Heart left ventricle (tissue), 16 donors: ENCODE measurements around the gene MVD. TPM values are rescaled to one million over a fixed set of nuclear protein-coding genes. Genes with fewer than 3 reads are reported as not detected.

Source experiments
- ATAC-seq, 4 donors: fragments of 200-7000 bp; cut with Tn5 transposase; one replicate each; pipeline ENCODE4 v1.9.1; 2020 to 2022; ENCODE audit warnings: moderate library complexity in 4 of 4, mild to moderate bottlenecking in 3 of 4, moderate number of reproducible peaks in 1 of 4
- DNase-seq, 5 donors: peaks; one replicate each; pipeline ENCODE4 v3.0.0-alpha.2; 2020
- H3K27ac ChIP-seq, 12 donors: fragments of 200-600 bp; sonication (generic) in 4 of 12; one replicate each; pipeline versions ENCODE4 v1.5.0 to v1.8.0; 2016 to 2022; ENCODE audit warnings: mild to moderate bottlenecking in 2 of 12
- H3K27me3 ChIP-seq, 9 donors: fragments of 200-600 bp; sonication (generic) in 2 of 9; one replicate each; pipeline versions ENCODE4 v1.5.1 to v1.8.0; 2016 to 2022; ENCODE audit warnings: mild to moderate bottlenecking in 3 of 9
- H3K36me3 ChIP-seq, 9 donors: fragments of 200-600 bp; sonication (generic) in 2 of 9; one replicate each; pipeline versions ENCODE4 v1.5.0 to v1.8.0; 2018 to 2022; ENCODE audit warnings: mild to moderate bottlenecking in 2 of 9
- H3K4me1 ChIP-seq, 12 donors: fragments of 200-600 bp; sonication (generic) in 4 of 12; one replicate each; pipeline versions ENCODE4 v1.5.0 to v1.8.0; 2016 to 2022; ENCODE audit warnings: mild to moderate bottlenecking in 3 of 12
- H3K4me3 ChIP-seq, 12 donors: fragments of 200-600 bp; sonication (generic) in 4 of 12; one replicate each; pipeline versions ENCODE4 v1.5.0 to v1.8.0; 2017 to 2022; ENCODE audit warnings: mild to moderate bottlenecking in 9 of 12, moderate library complexity in 4 of 12
- H3K9me3 ChIP-seq, 12 donors: fragments of 200-600 bp; sonication (generic) in 4 of 12; one replicate each; pipeline versions ENCODE4 v1.5.0 to v1.8.0; 2016 to 2022; ENCODE audit warnings: mild to moderate bottlenecking in 1 of 12
- POLR2A ChIP-seq, 2 donors: fragments of 450-650 bp; IDR thresholded peaks; one replicate each; pipeline ENCODE4 v1.6.1; 2017; ENCODE audit warnings: antibody characterized with exemption in 2 of 2, mild to moderate bottlenecking in 2 of 2, moderate library complexity in 2 of 2
- WGBS, 4 donors: extraction: QIAGEN DNeasy Blood & Tissue Kit in 2 of 4; methylation state at CpG; one replicate each; pipeline versions ENCODE4 v1.1.5 to v1.1.7; 2013 to 2018; 5-methylcytosine and 5-hydroxymethylcytosine counted together
- intact Hi-C, 10 donors: fragments of 100-400 bp; cut with DNase I; formaldehyde crosslinking; loops; one replicate each; pipeline versions ENCODE4 v1.11.1 to v1.14.2; 2022
- long read RNA-seq, 3 donors: library from polyadenylated mRNA; unstranded; transcript quantifications; one replicate each; pipeline ENCODE4 v2.0.0, GENCODE V29; 2020 to 2021
- polyA plus RNA-seq, 2 donors: library from polyadenylated mRNA; stranded (reverse); fragments of 200-250 nt; gene quantifications; one replicate each; pipeline ENCODE4 v1.2.3, GENCODE V29; 2013
- total RNA-seq, 9 donors: library from RNA; depleted of rRNA in 2 of 9; stranded (reverse); fragments of >200 nt in 2 of 9; fragmentation: NEBNext Ultra II Directional in 3 of 9; extraction: Animal tissue kit (Norgen Biotek cat#: 25700) in 3 of 9; gene quantifications; one replicate each; pipeline versions ENCODE4 v1.1.0 to v1.2.4, GENCODE V29; 2016 to 2023
- TF ChIP-seq, protein P1 (sequence below), 12 donors: fragments of 200-600 bp; sonication (generic) in 4 of 12; IDR thresholded peaks; one replicate each; pipeline versions ENCODE4 v1.5.0 to v1.8.0; 2018 to 2022; ENCODE audit warnings: antibody characterized with exemption in 12 of 12, mild to moderate bottlenecking in 5 of 12
- donor health status: ischemic (EF 13 %, LVEDD 7.1; RV severe dilation, severe dysfunction).
- donor health status: healthy with polysubstance abuse.
- donor health status: DM: no; HTN: yes; CAD: no.
- donor health status: DM: no; HTN: no; CAD: no.
- donor health status: ischemic (EF 25% LVEDD 6.9; RV normal size, moderate dysfunction).
- donor health status: ischemic (EF 25% LVEDD 5.7; RV mildly dilated, moderate dysfunction).
- donor health status: healthy.
- donor health status: DM: yes; HTN: yes; CAD: no.
- donor health status: ischemic (EF 35%, LVEDD 5.7; RV mildly dilated, moderate dysfunction).
- donor health status: nonischemic (EF 11% LVEDD 7.7; RV severe dilation, severe dysfunction).
- donor health status: DM: yes; HTN: yes; CAD: no.
- donor health status: PGD.
- donor health status: ischemic (EF 29% LVEDD 5.4; RV normal size, mild dysfunction).
- donor health status: nonischemic (EF 23%, LVEDD 6.1; RV moderate dilation, normal function).

The MVD gene, protein sequence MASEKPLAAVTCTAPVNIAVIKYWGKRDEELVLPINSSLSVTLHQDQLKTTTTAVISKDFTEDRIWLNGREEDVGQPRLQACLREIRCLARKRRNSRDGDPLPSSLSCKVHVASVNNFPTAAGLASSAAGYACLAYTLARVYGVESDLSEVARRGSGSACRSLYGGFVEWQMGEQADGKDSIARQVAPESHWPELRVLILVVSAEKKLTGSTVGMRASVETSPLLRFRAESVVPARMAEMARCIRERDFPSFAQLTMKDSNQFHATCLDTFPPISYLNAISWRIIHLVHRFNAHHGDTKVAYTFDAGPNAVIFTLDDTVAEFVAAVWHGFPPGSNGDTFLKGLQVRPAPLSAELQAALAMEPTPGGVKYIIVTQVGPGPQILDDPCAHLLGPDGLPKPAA
- total RNA-seq: 10 to 100 TPM; 17.5 to 26.8 (median 20.6) TPM
- 10 to 100 TPM; 22.3 to 41.2 TPM for polyA plus RNA-seq
- long read RNA-seq, donor 1, transcript MVD-201 (10 exons, 1,823 nt): major isoform, 30 of 52 reads
- long read RNA-seq, donor 1, partial matches to known transcripts: 7 of 52 reads
- long read RNA-seq, donor 1, other reads (novel, unspliced or antisense): 12 of 52 reads
- long read RNA-seq, donor 2, transcript MVD-201 (10 exons, 1,823 nt): major isoform, 150 of 206 reads
- long read RNA-seq, donor 2, partial matches to known transcripts: 13 of 206 reads
- long read RNA-seq, donor 2, other reads (novel, unspliced or antisense): 43 of 206 reads
- long read RNA-seq, donor 3, transcript MVD-201 (10 exons, 1,823 nt): major isoform, 30 of 53 reads
- long read RNA-seq, donor 3, transcript MVD-209 (6 exons, 2,352 nt): minor isoform, 5 of 53 reads
- long read RNA-seq, donor 3, partial matches to known transcripts: 6 of 53 reads
- long read RNA-seq, donor 3, other reads (novel, unspliced or antisense): 10 of 53 reads

DNA sequence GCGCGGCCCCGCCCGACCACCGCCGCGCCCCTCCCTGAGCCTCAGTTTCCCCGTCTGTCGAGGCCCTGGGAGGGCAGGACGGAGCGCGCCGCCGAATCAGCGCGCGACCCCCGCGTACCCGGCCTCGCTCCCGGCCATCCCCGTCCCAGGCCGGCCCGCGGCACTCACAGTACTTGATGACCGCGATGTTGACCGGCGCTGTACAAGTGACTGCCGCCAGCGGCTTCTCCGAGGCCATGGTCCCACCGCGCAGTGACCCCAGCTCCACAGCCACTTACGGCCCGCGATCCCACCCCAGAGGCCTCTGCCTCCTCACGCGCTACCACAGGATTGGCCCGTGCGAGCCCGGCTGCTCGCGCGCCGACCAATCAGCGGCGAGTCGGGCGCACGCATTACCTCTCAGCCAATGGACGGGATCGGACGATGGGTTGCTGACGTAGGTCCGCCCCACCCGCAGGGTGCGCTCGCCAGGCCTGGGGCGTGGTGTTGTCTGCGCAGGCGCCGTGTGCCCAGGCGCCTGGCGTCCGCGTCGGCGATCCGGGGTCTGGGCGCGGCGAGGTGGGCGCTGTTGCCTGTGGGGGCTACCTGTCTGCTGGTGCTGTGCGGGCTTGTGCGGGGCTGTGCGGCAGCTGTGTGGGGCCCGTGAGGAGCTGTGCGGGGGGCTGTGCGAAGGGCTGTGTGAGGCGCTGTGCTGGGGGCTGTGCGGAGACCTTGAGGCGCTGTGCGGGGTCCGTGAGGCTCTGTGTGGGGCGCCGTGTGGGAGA, at the start of gene MVD:
TSS of gene MVD (minus strand) at position 249 of the 764 bp plus-strand sequence. CDS start at position 238, 11 bp downstream.
- Histone ChIP-seq H3K36me3 (peaks cover 0 to 7% (median 0%) of the 10 kb centered on the region in 9 donors), H3K27me3 (no peaks in the 10 kb centered on the region), H3K9me3 (no peaks in the 10 kb centered on the region), H3K4me1 (peaks cover 0 to 32% (median 25%) of the 10 kb centered on the region in 12 donors), H3K4me3 (peak within 1 kb of the TSS; percentile 56 to 100 (median 90)), H3K27ac (peak within 1 kb of the TSS; percentile 1 to 97 (median 84))
- intact Hi-C loops: loop anchor here in 1 of 10 donors (5.0 kb wide), 1 partner anchor 44 kb away; the partner anchor contains the start of genes CTU2 and RNF166
- ATAC-seq (peak; percentile 99), DNase-seq (peak; percentile 98 to 99 (median 98))
- TF ChIP-seq, protein P1, sequence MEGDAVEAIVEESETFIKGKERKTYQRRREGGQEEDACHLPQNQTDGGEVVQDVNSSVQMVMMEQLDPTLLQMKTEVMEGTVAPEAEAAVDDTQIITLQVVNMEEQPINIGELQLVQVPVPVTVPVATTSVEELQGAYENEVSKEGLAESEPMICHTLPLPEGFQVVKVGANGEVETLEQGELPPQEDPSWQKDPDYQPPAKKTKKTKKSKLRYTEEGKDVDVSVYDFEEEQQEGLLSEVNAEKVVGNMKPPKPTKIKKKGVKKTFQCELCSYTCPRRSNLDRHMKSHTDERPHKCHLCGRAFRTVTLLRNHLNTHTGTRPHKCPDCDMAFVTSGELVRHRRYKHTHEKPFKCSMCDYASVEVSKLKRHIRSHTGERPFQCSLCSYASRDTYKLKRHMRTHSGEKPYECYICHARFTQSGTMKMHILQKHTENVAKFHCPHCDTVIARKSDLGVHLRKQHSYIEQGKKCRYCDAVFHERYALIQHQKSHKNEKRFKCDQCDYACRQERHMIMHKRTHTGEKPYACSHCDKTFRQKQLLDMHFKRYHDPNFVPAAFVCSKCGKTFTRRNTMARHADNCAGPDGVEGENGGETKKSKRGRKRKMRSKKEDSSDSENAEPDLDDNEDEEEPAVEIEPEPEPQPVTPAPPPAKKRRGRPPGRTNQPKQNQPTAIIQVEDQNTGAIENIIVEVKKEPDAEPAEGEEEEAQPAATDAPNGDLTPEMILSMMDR (IDR thresholded peaks at IDR 0.05): peak in 2 of 12 donors; percentile 8 to 22
- TF ChIP-seq POLR2A (IDR thresholded peaks at IDR 0.05): peak; percentile 7 to 92
- 0 to 1% (median 1%) methylated on average over 27 to 88 of the region's 88 CpGs for WGBS, 4 donors

DNA sequence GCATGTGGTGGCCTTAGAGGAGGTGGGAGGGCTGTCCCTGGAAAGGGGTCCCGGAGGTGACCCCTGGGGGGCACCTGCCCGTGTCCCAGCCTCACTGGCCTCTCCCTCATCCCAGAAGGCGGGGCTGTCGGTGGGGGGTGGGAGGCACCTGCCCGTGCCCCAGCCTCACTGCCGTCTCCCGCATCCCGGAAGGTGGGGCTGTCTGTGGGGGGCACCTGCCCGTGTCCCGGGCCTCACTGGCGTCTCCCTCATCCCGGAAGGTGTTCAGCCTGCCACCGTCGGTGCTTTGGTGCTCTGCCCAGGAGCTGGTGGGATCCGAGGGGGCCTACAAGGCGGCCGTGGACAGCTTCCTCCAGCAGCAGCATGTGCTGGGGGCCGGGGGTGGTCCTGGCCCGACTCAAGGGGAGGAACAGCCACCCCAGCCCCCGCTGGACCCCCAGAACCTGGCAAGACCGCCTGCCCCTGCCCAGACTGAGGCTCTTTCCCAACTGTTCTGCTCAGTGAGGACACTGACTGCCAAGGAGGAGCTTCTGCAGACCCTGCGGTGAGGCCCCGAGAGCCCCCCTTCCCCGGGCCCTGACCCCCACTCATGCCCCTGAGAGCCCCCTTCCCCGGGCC, 49.6 kb upstream of the MVD start:
- no peaks in the 10 kb centered on the region for H3K27me3 ChIP-seq
- peaks cover 0 to 52% (median 38%) of the 10 kb centered on the region in 9 donors for H3K36me3 ChIP-seq
- H3K4me3 ChIP-seq: no peak overlapping the region
- DNase-seq (no peak), ATAC-seq (no peak)
- intact Hi-C loops: no loop called here
- TF ChIP-seq, protein P1 (IDR thresholded peaks at IDR 0.05): no peak
- no peak for TF ChIP-seq POLR2A (IDR thresholded peaks at IDR 0.05)
- 79 to 86% (median 85%) methylated on average over 3 to 25 of the region's 25 CpGs for WGBS, 4 donors
- no peaks in the 10 kb centered on the region for H3K9me3 ChIP-seq
- peak overlapping the region in 1 of 12 donors; percentile 16 for H3K27ac ChIP-seq
- H3K4me1 ChIP-seq: peaks cover 0 to 9% (median 3%) of the 10 kb centered on the region in 12 donors

DNA sequence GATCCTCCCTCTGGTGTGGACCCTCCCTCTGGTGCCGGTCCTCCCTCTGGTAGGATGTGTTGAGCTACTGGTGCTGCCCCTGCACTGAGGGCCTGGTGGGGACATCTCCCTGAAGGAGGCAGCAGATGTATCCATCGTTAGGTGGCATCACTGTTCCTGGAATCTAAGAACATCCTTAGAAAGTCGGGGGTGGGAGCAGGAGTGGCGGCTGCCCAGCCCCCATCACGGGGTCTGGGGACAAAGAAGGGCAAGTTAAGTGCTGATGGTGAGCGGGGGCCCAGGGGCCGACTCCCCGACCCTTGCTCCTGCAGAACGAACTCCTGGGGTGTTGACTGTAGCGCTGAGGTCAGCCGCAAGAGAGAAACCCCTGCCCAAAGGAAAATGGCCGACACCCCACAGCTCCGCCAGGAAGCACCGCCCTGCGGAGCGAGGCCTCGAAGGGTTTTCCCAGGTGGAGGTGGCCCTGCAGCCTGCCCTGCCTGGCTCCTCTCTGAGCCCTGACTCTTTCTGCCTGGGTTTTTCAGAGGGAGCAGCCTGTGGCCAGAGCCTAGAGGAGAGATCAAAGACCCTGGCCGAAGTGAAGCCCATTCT, 49.0 kb upstream of the MVD start:
- H3K36me3 ChIP-seq: peaks cover 0 to 46% (median 32%) of the 10 kb centered on the region in 9 donors

More for the DNA sequence above, 49.0 kb upstream of the MVD start:
- ATAC-seq (no peak), DNase-seq (no peak)
- no peaks in the 10 kb centered on the region for H3K9me3 ChIP-seq
- TF ChIP-seq, protein P1 (IDR thresholded peaks at IDR 0.05): no peak
- TF ChIP-seq POLR2A (IDR thresholded peaks at IDR 0.05): no peak
- no peak overlapping the region for H3K4me3 ChIP-seq
- peaks cover 0 to 15% (median 9%) of the 10 kb centered on the region in 12 donors for H3K4me1 ChIP-seq
- intact Hi-C loops: no loop called here
- 81 to 82% (median 81%) methylated on average over 16 to 18 of the region's 18 CpGs for WGBS, 4 donors
- H3K27ac ChIP-seq: peak overlapping the region in 1 of 12 donors; percentile 16
- no peaks in the 10 kb centered on the region for H3K27me3 ChIP-seq
